GM18907 (cell line): ENCODE measurements around the gene PRSS2.

ENCODE experiments used
- ATAC-seq: cut with Tn5 transposase; IDR thresholded peaks from one replicate; pipeline ENCODE4 v1.9.1; 2021; ENCODE audit warnings: mild to moderate bottlenecking, moderate library complexity; ENCODE audit not compliant: unreplicated experiment

The PRSS2 gene

GRCh38 chr7:142822714-142823113 is 51.9 kb downstream of the PRSS2 start:
- ATAC-seq, result no peak
